Thymus (tissue), 11 donors: Measurements from ENCODE around the gene MB21D2. TPM values are rescaled to one million over a fixed set of nuclear protein-coding genes. Genes with fewer than 3 reads are reported as not detected.

Experiments used
- DNase-seq, 9 donors: peaks; one replicate each; pipeline ENCODE4 v3.0.0-alpha.2; 2013; ENCODE audit warnings: low spot score in 9 of 9, low read depth in 6 of 9, missing footprints in 1 of 9
- H3K27ac ChIP-seq, 2 donors: one replicate each; pipeline ENCODE4 v1.5.1; 2013; ENCODE audit warnings: control low read depth in 1 of 2, low read depth in 1 of 2, low read length in 1 of 2, mild to moderate bottlenecking in 1 of 2, moderate library complexity in 1 of 2
- H3K27me3 ChIP-seq, 2 donors: one replicate each; pipeline ENCODE4 v1.5.1; 2013; ENCODE audit warnings: low read length in 1 of 2; ENCODE audit not compliant: control insufficient read depth in 2 of 2, insufficient read depth in 1 of 2
- H3K36me3 ChIP-seq, 2 donors: one replicate each; pipeline ENCODE4 v1.5.1; 2013; ENCODE audit warnings: low read length in 1 of 2, mild to moderate bottlenecking in 1 of 2, moderate library complexity in 1 of 2; ENCODE audit not compliant: control insufficient read depth in 2 of 2, insufficient read depth in 2 of 2
- H3K4me1 ChIP-seq, 2 donors: one replicate each; pipeline ENCODE4 v1.5.1; 2013; ENCODE audit warnings: low read length in 2 of 2; ENCODE audit not compliant: control insufficient read depth in 2 of 2, insufficient read depth in 2 of 2
- H3K4me3 ChIP-seq, 2 donors: one replicate each; pipeline ENCODE4 v1.5.1; 2013; ENCODE audit warnings: low read length in 2 of 2, control low read depth in 1 of 2, mild to moderate bottlenecking in 1 of 2
- H3K9me3 ChIP-seq, 2 donors: one replicate each; pipeline ENCODE4 v1.5.1; 2013; ENCODE audit warnings: low read length in 1 of 2, mild to moderate bottlenecking in 1 of 2; ENCODE audit not compliant: control insufficient read depth in 2 of 2, insufficient read depth in 1 of 2
- WGBS: extraction: QIAGEN DNeasy Blood & Tissue Kit; methylation state at CpG from one replicate; pipeline ENCODE4 v1.1.7; 2013; 5-methylcytosine and 5-hydroxymethylcytosine counted together
- polyA plus RNA-seq: library from polyadenylated mRNA; stranded (reverse); fragments of 200-250 nt; gene quantifications from one replicate; pipeline ENCODE4 v1.2.3, GENCODE V29; 2013
- total RNA-seq: library from RNA; stranded (reverse); fragments of 120-200 nt; gene quantifications from one replicate; pipeline ENCODE4 v1.2.4, GENCODE V29; 2013
- donor health status: healthy.

The MB21D2 gene
- total and polyA plus RNA-seq, 2 donors, result 1.5 to 2.4 TPM

GRCh38 chr3:192916371-192917027 is 1.2 kb downstream of the MB21D2 start:
- Histone ChIP-seq H3K9me3 (peaks cover 0 to 4% of the 10 kb centered on the region in 2 donors), H3K36me3 (no peaks in the 10 kb centered on the region), H3K27ac (no peak overlapping the region), H3K4me1 (peaks cover 4 to 8% of the 10 kb centered on the region in 2 donors), H3K27me3 (peaks cover 30 to 64% of the 10 kb centered on the region in 2 donors), H3K4me3 (peak overlapping the region; percentile 45 to 55)
- peak in 1 of 9 donors; percentile 8 for DNase-seq
- WGBS, result 3% methylated on average over 35 of the region's 35 CpGs

GRCh38 chr3:192915722-192916121 is 1.9 kb downstream of the MB21D2 start:
- H3K36me3 ChIP-seq, result no peaks in the 10 kb centered on the region
- H3K27ac ChIP-seq, result no peak overlapping the region
- H3K4me3 ChIP-seq, result no peak overlapping the region
- WGBS, result 50% methylated on average over 2 of the region's 2 CpGs
- peaks cover 30 to 64% of the 10 kb centered on the region in 2 donors for H3K27me3 ChIP-seq
- H3K9me3 ChIP-seq, result peaks cover 0 to 4% of the 10 kb centered on the region in 2 donors
- no peak for DNase-seq
- H3K4me1 ChIP-seq, result peaks cover 4 to 8% of the 10 kb centered on the region in 2 donors

DNA sequence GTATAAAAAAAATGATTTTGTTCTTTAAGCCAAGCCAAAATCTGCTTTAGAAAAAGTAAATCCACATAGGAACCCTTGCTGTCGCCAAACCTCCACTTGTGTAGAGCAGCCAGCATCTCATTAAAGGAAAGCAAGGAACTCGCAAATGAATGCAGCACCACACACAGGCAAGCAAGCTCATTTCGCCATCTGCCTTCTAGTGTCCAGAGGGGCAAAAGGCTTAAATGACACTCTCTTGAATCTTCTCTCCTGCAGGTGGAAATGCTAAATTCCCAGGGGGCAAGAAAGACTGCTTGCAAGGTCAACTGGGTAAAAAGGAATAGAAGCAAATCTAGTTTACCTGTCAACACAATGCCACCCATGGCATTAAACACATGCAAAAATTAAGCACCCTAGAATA is 2.4 kb downstream of the MB21D2 start:
- Histone ChIP-seq H3K36me3 (no peaks in the 10 kb centered on the region), H3K9me3 (peaks cover 0 to 4% of the 10 kb centered on the region in 2 donors), H3K4me1 (peaks cover 4 to 8% of the 10 kb centered on the region in 2 donors), H3K27ac (no peak overlapping the region), H3K27me3 (peaks cover 30 to 62% of the 10 kb centered on the region in 2 donors), H3K4me3 (no peak overlapping the region)
- 34% methylated on average over 3 of the region's 3 CpGs for WGBS
- DNase-seq, result no peak

DNA sequence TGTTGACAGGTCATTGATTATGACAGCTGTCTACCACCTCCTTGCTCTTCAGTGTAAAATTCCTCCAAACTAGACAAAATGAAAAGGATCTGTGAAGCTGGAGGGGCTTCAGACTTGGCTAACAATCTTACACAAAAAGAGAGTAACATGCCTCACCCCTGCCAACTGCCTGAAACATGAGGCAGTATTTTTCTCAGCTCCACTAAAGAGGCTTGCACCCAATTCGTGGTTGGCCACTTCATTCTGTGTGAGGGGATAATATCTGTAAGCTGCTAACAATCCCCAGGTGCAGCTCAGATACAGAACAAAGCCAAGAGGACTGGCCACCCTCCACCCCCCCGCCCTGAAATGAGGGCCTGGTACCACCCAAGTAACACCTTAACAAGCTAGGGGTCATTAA is 2.8 kb downstream of the MB21D2 start:
- no peak overlapping the region for H3K27ac ChIP-seq
- H3K36me3 ChIP-seq, result no peaks in the 10 kb centered on the region
- WGBS, result 40% methylated on average over 2 of the region's 2 CpGs
- DNase-seq, result no peak
- peaks cover 30 to 57% of the 10 kb centered on the region in 2 donors for H3K27me3 ChIP-seq
- peaks cover 0 to 4% of the 10 kb centered on the region in 2 donors for H3K9me3 ChIP-seq
- no peak overlapping the region for H3K4me3 ChIP-seq
- peaks cover 4 to 8% of the 10 kb centered on the region in 2 donors for H3K4me1 ChIP-seq

- Histone ChIP-seq H3K4me3 (no peak overlapping the region), H3K36me3 (no peaks in the 10 kb centered on the region), H3K27me3 (peaks cover 29 to 46% of the 10 kb centered on the region in 2 donors), H3K4me1 (peaks cover 4 to 8% of the 10 kb centered on the region in 2 donors), H3K27ac (no peak overlapping the region), H3K9me3 (peaks cover 0 to 4% of the 10 kb centered on the region in 2 donors)
- 96% methylated on average over 4 of the region's 4 CpGs for WGBS
- DNase-seq, result no peak
These were observed 4.1 kb downstream of the MB21D2 start for GRCh38 chr3:192913540-192913939.

DNA sequence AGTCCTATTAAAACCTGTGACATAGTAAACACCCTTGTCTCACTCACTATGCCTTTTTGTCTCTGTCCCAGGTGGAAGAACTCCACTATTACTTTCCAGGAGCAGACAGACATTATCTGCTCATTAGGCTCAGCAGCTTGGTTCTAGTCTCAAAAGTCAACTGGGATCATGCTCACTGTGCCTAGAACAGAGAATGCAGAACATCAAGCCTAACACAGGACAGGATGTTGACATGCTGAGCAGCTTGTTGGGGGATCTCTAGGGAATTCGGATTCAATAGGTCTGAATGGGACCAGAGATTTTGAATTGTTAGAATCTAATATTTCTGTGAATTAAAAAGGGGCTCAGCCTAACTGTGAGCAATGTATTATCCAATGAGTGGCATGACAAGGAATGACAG is 6.4 kb downstream of the MB21D2 start:
- Histone ChIP-seq H3K9me3 (no peaks in the 10 kb centered on the region), H3K4me1 (no peaks in the 10 kb centered on the region), H3K36me3 (no peaks in the 10 kb centered on the region), H3K27me3 (peaks cover 17 to 24% of the 10 kb centered on the region in 2 donors), H3K27ac (no peak overlapping the region), H3K4me3 (no peak overlapping the region)
- no peak for DNase-seq
- WGBS, result 87% methylated on average over 1 of the region's 1 CpG

GRCh38 chr3:192907784-192908183 is 9.9 kb downstream of the MB21D2 start:
- Histone ChIP-seq H3K4me1 (no peaks in the 10 kb centered on the region), H3K9me3 (peaks cover 0 to 3% of the 10 kb centered on the region in 2 donors), H3K4me3 (no peak overlapping the region), H3K27me3 (no peaks in the 10 kb centered on the region), H3K36me3 (no peaks in the 10 kb centered on the region), H3K27ac (no peak overlapping the region)
- WGBS, result 73% methylated on average over 4 of the region's 4 CpGs
- DNase-seq, result no peak

GRCh38 chr3:192906940-192907339 is 10.7 kb downstream of the MB21D2 start:
- 97% methylated on average over 1 of the region's 1 CpG for WGBS
- H3K4me3 ChIP-seq, result no peak overlapping the region
- no peaks in the 10 kb centered on the region for H3K36me3 ChIP-seq
- H3K4me1 ChIP-seq, result no peaks in the 10 kb centered on the region
- H3K27ac ChIP-seq, result no peak overlapping the region
- no peaks in the 10 kb centered on the region for H3K27me3 ChIP-seq
- DNase-seq, result no peak
- peaks cover 0 to 3% of the 10 kb centered on the region in 2 donors for H3K9me3 ChIP-seq

- 81% methylated on average over 3 of the region's 3 CpGs for WGBS
- H3K27ac ChIP-seq, result no peak overlapping the region
- H3K4me1 ChIP-seq, result no peaks in the 10 kb centered on the region
- peaks cover 0 to 3% of the 10 kb centered on the region in 2 donors for H3K9me3 ChIP-seq
- DNase-seq, result no peak
- H3K36me3 ChIP-seq, result no peaks in the 10 kb centered on the region
- no peak overlapping the region for H3K4me3 ChIP-seq
- H3K27me3 ChIP-seq, result no peaks in the 10 kb centered on the region
These were observed 11.5 kb downstream of the MB21D2 start for GRCh38 chr3:192905980-192906678.
